Mesendoderm (in vitro differentiated cells): ENCODE results near the gene KCNT1.
"Not testable (repeated sequence)": the region's sequence is repeated elsewhere in the genome, so short reads cannot be mapped to it uniquely, and the experiment has no call there.

ENCODE experiments used
- DNase-seq: peaks from one replicate; pipeline ENCODE4 v3.0.0; 2013
- H2AK5ac ChIP-seq: 2 replicates; pipeline ENCODE4 v1.6.1; 2013; ENCODE audit warnings: low read length, inconsistent platforms
- H2BK120ac ChIP-seq: 2 replicates; pipeline ENCODE4 v1.6.1; 2013; ENCODE audit warnings: low read depth, mild to moderate bottlenecking, low read length, moderate library complexity, mixed read lengths
- H2BK15ac ChIP-seq: replicated peaks from 2 replicates; pipeline ENCODE4 v1.6.1; 2013; ENCODE audit warnings: low read depth, mild to moderate bottlenecking, moderate library complexity
- H2BK5ac ChIP-seq: 2 replicates; pipeline ENCODE4 v1.6.1; 2013; ENCODE audit warnings: low read length, inconsistent platforms
- H3K18ac ChIP-seq: 2 replicates; pipeline ENCODE4 v1.6.1; 2013; ENCODE audit warnings: mild to moderate bottlenecking, low read length, mixed read lengths
- H3K23ac ChIP-seq: one replicate; pipeline ENCODE4 v1.6.1; 2013; ENCODE audit warnings: low read length
- H3K27ac ChIP-seq: 2 replicates; pipeline ENCODE4 v1.5.1; 2013; ENCODE audit warnings: low read depth, mild to moderate bottlenecking, inconsistent platforms, low read length, moderate library complexity
- H3K27me3 ChIP-seq: 2 replicates; pipeline ENCODE4 v1.6.1; 2013; ENCODE audit warnings: low read length, control low read depth, mild to moderate bottlenecking, inconsistent platforms; ENCODE audit not compliant: insufficient read depth, poor library complexity
- H3K36me3 ChIP-seq: 2 replicates; pipeline ENCODE4 v1.6.1; 2013; ENCODE audit warnings: low read length, inconsistent platforms; ENCODE audit not compliant: control insufficient read depth, insufficient read depth
- H3K4ac ChIP-seq: one replicate; pipeline ENCODE4 v1.6.1; 2013; ENCODE audit warnings: low read depth, mild to moderate bottlenecking, low read length, moderate library complexity
- H3K4me1 ChIP-seq: 2 replicates; pipeline ENCODE4 v1.6.1; 2013; ENCODE audit warnings: low read depth, low read length, inconsistent platforms; ENCODE audit not compliant: control insufficient read depth
- H3K4me2 ChIP-seq: 2 replicates; pipeline ENCODE4 v1.6.1; 2013; ENCODE audit warnings: low read length
- H3K4me3 ChIP-seq: 2 replicates; pipeline ENCODE4 v1.5.1; 2013; ENCODE audit warnings: mild to moderate bottlenecking, low read length
- H3K56ac ChIP-seq: one replicate; pipeline ENCODE4 v1.6.1; 2013; ENCODE audit warnings: low read length
- H3K79me1 ChIP-seq: 2 replicates; pipeline ENCODE4 v1.6.1; 2013; ENCODE audit warnings: low read length, inconsistent platforms
- H3K79me2 ChIP-seq: 2 replicates; pipeline ENCODE4 v1.6.1; 2013; ENCODE audit warnings: mild to moderate bottlenecking, low read length; ENCODE audit not compliant: control insufficient read depth, insufficient read depth
- H3K9ac ChIP-seq: 2 replicates; pipeline ENCODE4 v1.6.1; 2013; ENCODE audit warnings: low read length, inconsistent platforms
- H4K5ac ChIP-seq: one replicate; pipeline ENCODE4 v1.6.1; 2013; ENCODE audit warnings: low read length
- H4K8ac ChIP-seq: one replicate; pipeline ENCODE4 v1.6.1; 2013; ENCODE audit warnings: low read depth, mild to moderate bottlenecking, control low read depth, low read length, moderate library complexity
- WGBS: extraction: QIAGEN DNeasy Blood & Tissue Kit; methylation state at CpG from one replicate; pipeline ENCODE4 v1.1.7; 2013; ENCODE audit warnings: low lambda C conversion rate, missing lambda C conversion rate; ENCODE audit not compliant: insufficient coverage; ENCODE audit errors: extremely low coverage; 5-methylcytosine and 5-hydroxymethylcytosine counted together

KCNT1 gene

GRCh38 chr9:135664801-135665794 is 36.9 kb upstream of the KCNT1 start:
- no peak overlapping the region for H3K23ac ChIP-seq
- no peak overlapping the region for H3K4me2 ChIP-seq
- H3K79me2 ChIP-seq: no peaks in the 10 kb centered on the region
- H3K18ac ChIP-seq: no peak overlapping the region
- no peak overlapping the region for H3K4me3 ChIP-seq
- no peak overlapping the region for H3K9ac ChIP-seq
- H2AK5ac ChIP-seq: no peak overlapping the region
- no peak overlapping the region for H4K8ac ChIP-seq
- H3K27me3 ChIP-seq: no peaks in the 10 kb centered on the region
- no peak overlapping the region for H2BK15ac ChIP-seq
- no peaks in the 10 kb centered on the region for H3K79me1 ChIP-seq
- no peak overlapping the region for H4K5ac ChIP-seq
- DNase-seq: no peak
- H2BK5ac ChIP-seq: no peak overlapping the region
- H3K27ac ChIP-seq: no peak overlapping the region
- no CpG with 5 or more reads among the region's 32 CpGs for WGBS
- no peak overlapping the region for H3K56ac ChIP-seq
- H3K4ac ChIP-seq: no peak overlapping the region
- H3K36me3 ChIP-seq: no peaks in the 10 kb centered on the region
- no peak overlapping the region for H2BK120ac ChIP-seq
- peaks cover 2% of the 10 kb centered on the region for H3K4me1 ChIP-seq

GRCh38 chr9:135665795-135666189 is 36.2 kb upstream of the KCNT1 start:
- no peak overlapping the region for H3K4me3 ChIP-seq
- H3K9ac ChIP-seq: no peak overlapping the region
- H4K8ac ChIP-seq: no peak overlapping the region
- H3K27ac ChIP-seq: no peak overlapping the region
- no peaks in the 10 kb centered on the region for H3K27me3 ChIP-seq
- H4K5ac ChIP-seq: no peak overlapping the region
- H3K4me2 ChIP-seq: no peak overlapping the region
- H3K56ac ChIP-seq: no peak overlapping the region
- no peak overlapping the region for H2BK5ac ChIP-seq
- no peaks in the 10 kb centered on the region for H3K79me2 ChIP-seq
- no peak overlapping the region for H2BK15ac ChIP-seq
- DNase-seq: peak; percentile 23
- H2AK5ac ChIP-seq: no peak overlapping the region
- peaks cover 2% of the 10 kb centered on the region for H3K4me1 ChIP-seq
- H3K18ac ChIP-seq: no peak overlapping the region
- no peaks in the 10 kb centered on the region for H3K79me1 ChIP-seq
- H3K23ac ChIP-seq: no peak overlapping the region
- WGBS: no CpG with 5 or more reads among the region's 12 CpGs
- no peak overlapping the region for H2BK120ac ChIP-seq
- no peaks in the 10 kb centered on the region for H3K36me3 ChIP-seq
- no peak overlapping the region for H3K4ac ChIP-seq

GRCh38 chr9:135666534-135667462 is 35.2 kb upstream of the KCNT1 start:
- WGBS: no CpG with 5 or more reads among the region's 29 CpGs
- no peaks in the 10 kb centered on the region for H3K36me3 ChIP-seq
- no peaks in the 10 kb centered on the region for H3K79me1 ChIP-seq
- H2BK15ac ChIP-seq: no peak overlapping the region
- no peak overlapping the region for H3K4me3 ChIP-seq
- H3K4ac ChIP-seq: no peak overlapping the region
- H3K56ac ChIP-seq: no peak overlapping the region
- no peak overlapping the region for H2BK120ac ChIP-seq
- no peak overlapping the region for H4K5ac ChIP-seq
- no peak for DNase-seq
- H2AK5ac ChIP-seq: no peak overlapping the region
- no peak overlapping the region for H4K8ac ChIP-seq
- H2BK5ac ChIP-seq: no peak overlapping the region
- no peak overlapping the region for H3K23ac ChIP-seq
- H3K79me2 ChIP-seq: no peaks in the 10 kb centered on the region
- H3K4me1 ChIP-seq: peaks cover under 1% of the 10 kb centered on the region
- H3K27me3 ChIP-seq: no peaks in the 10 kb centered on the region
- H3K18ac ChIP-seq: no peak overlapping the region
- no peak overlapping the region for H3K27ac ChIP-seq
- H3K4me2 ChIP-seq: no peak overlapping the region
- no peak overlapping the region for H3K9ac ChIP-seq

GRCh38 chr9:135667463-135668001 is 34.5 kb upstream of the KCNT1 start:
- no peak overlapping the region for H2BK15ac ChIP-seq
- H3K4ac ChIP-seq: no peak overlapping the region
- no peak overlapping the region for H3K27ac ChIP-seq
- H2BK120ac ChIP-seq: no peak overlapping the region
- H3K56ac ChIP-seq: no peak overlapping the region
- no peak overlapping the region for H2BK5ac ChIP-seq
- no peaks in the 10 kb centered on the region for H3K36me3 ChIP-seq
- H3K4me1 ChIP-seq: no peaks in the 10 kb centered on the region
- no peak overlapping the region for H3K4me2 ChIP-seq
- H3K9ac ChIP-seq: no peak overlapping the region
- no CpG with 5 or more reads among the region's 9 CpGs for WGBS
- H3K4me3 ChIP-seq: no peak overlapping the region
- no peak overlapping the region for H2AK5ac ChIP-seq
- no peaks in the 10 kb centered on the region for H3K27me3 ChIP-seq
- no peak for DNase-seq
- H3K18ac ChIP-seq: no peak overlapping the region
- H3K79me2 ChIP-seq: no peaks in the 10 kb centered on the region
- H4K5ac ChIP-seq: no peak overlapping the region
- no peaks in the 10 kb centered on the region for H3K79me1 ChIP-seq
- no peak overlapping the region for H3K23ac ChIP-seq
- no peak overlapping the region for H4K8ac ChIP-seq

GRCh38 chr9:135669018-135669417 is 33.0 kb upstream of the KCNT1 start:
- not testable (repeated sequence) for H3K36me3 ChIP-seq, H2BK15ac ChIP-seq, H3K23ac ChIP-seq, H3K4me1 ChIP-seq, H4K5ac ChIP-seq, H3K79me1 ChIP-seq, H2AK5ac ChIP-seq, H3K4me3 ChIP-seq, H3K9ac ChIP-seq, H2BK120ac ChIP-seq, H3K4ac ChIP-seq, H3K18ac ChIP-seq, H3K27ac ChIP-seq, H3K4me2 ChIP-seq, H2BK5ac ChIP-seq, H3K79me2 ChIP-seq, H3K27me3 ChIP-seq, H4K8ac ChIP-seq, DNase-seq, H3K56ac ChIP-seq
- WGBS: no CpG with 5 or more reads among the region's 5 CpGs
